GM12873 (cell line): ENCODE results near the gene PUM2.

Experiments
- CTCF ChIP-seq: IDR thresholded peaks from 2 replicates; pipeline ENCODE4 v1.5.1; 2012; ENCODE audit warnings: low read depth, mild to moderate bottlenecking, moderate library complexity, low read length, control low read depth; ENCODE audit not compliant: insufficient read depth; ENCODE audit errors: missing control alignments

PUM2 gene

GRCh38 chr2:20307311-20307710, 43.3 kb downstream of the PUM2 start:
- no peak for TF ChIP-seq CTCF

DNA sequence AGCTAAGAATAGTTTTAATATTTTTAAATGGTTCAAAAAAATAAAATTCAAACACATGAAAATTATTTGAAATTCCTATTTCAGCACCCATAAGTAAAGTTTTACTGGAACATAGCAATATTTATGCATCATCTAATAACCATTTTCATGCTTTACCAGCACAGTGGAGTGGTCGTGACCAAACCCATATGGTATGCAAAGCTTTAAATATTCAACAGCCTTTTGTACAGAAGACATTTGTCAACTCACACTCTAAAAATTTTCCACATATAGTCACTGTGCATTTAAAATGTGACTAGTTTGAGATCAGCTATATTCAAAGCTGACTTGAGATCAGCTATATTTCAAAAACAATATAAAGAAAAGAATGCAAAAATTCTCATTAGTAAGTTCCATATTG, 46.2 kb downstream of the PUM2 start:
- TF ChIP-seq CTCF, result no peak

DNA sequence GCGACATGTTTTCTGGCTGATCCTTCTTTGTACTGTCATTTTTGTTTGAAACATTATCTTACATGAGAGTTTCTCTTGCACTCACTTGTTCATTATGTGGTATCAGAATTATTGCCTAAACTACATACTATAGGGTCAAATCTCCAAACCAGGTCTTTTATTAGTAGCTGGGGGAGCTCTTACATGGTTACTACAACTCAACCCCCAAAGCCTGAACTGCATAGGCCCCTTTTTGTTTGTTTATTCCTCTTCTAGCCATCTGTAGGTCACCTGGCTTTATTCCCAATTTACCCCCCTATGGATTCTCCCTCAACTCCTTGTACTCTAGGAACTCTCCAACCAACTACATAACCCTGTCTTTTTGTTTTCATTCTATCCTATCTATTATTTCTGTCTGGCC, 46.7 kb downstream of the PUM2 start:
- no peak for TF ChIP-seq CTCF

DNA sequence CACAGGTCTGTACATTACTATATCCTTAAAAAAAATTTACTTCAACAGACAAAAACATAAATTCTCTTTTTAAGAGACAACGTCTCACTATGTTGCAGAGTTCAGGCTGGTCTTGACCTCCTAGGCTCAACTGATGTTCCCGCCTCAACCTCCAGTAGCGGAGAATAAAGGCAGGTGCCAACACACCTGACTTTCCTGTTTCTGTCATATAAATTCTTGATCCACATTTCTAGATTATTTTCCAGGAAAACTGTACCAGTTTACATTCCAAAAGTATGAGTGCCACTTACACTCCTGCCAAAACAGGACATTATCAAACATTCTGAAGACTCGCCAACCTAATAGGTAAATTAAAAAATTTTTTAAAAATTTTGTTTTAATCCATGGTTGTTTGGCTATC, 48.6 kb downstream of the PUM2 start:
- no peak for TF ChIP-seq CTCF

DNA sequence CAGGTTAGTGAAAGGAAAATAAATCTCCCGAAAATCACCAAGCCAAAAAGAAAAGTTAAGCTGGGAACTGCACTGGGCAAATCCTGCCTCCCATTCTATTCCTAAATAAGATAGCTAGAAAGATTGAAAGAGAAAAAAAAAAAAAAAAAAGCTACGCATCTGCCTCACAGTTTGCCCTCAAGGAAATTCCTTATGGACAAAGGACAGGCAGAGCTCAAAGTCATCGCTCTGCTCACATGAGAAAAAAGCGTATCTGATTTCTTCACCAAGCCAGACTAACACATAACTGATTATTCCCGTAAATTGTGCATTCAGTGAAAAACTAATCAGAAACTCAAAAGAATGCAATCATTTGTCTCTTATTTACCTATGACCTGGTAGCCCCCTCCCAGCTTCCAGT, 50.0 kb downstream of the PUM2 start:
- TF ChIP-seq CTCF, result no peak

GRCh38 chr2:20299113-20299512, 51.5 kb downstream of the PUM2 start:
- TF ChIP-seq CTCF, result no peak

DNA sequence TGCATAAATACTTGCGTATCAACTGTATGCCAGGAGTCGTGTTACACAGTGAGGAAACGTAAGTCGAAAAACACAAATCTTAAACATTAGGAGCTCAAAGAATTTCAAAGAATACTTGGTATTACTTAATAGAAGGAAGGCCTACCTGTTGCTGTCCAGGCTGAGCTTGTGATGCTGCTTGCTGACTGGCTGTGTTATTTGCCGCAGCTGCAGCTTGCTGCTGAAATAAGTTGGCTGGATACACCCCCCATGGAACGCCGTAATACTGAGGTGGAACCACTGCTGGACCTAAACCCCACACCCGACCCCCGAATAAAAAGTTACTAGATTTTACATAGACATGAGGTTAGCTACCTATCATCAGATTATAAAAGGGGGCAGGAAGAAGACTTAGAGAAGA, 56.4 kb downstream of the PUM2 start:
- TF ChIP-seq CTCF, result no peak

DNA sequence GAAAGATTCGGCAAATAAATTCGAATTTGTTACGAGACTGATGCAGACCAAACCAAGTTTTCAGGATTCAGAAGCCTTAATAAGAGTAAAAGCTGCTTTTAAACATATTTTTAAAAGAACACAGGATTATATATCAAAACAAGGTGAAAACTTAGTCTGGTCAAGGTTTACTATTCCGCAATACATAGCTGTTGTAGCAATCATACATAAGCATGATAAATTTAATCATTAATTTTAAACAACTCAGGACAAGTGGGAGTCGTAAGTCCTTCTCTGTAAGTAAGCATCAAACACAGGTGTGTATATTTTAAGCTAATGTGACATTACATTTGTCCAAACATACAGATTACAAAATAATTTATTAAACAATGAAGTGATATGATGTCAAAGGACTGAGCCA, 57.7 kb downstream of the PUM2 start:
- no peak for TF ChIP-seq CTCF
